Stimulated activated naive CD4-positive, alpha-beta T cell (primary cell): ENCODE results near the gene ITPK1.

Experiments
- DNase-seq, 6 experiments: peaks; one replicate each; lab custom pipeline; 2025; lab: John Stamatoyannopoulos, UW

Gene ITPK1

DNA sequence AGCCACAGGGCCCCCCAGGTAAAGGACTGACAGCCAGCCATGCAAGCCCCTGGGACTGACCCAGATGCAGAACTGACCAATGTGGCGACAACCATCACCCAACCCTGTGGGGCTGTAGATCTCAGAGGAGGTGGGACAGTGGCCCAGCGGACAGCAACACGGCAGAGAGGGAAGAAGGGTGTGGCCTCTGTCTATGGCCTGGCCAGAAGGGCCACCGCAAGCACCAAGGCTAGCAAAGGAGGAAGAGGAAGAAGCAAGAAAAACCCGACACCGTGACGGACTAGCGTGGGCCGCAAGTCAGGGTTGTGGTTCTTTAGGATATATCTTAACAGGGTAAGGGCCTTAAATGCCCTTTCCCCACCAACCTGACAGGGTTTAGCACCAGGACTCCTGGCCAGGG, 71.2 kb downstream of the ITPK1 start:
- no peak for DNase-seq

DNA sequence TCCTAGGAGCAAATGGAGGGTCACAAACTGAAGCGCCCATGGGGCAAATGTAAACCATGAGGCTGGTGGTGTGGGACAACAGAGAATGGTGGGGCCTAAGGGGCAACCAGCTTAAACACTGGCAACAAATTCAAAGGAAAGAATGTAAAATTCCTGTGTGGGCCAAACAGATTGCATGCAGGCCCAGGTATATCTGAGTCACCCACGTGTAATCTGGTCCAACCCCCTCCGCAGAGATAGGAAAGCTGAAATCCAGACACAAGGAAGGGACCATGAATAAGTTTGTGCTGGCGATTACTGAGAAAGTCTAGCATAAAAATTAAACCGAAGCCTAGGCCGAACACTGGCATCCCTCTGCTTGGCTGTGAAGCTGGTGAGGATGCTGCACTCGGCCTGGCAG, 71.6 kb downstream of the ITPK1 start:
- DNase-seq: no peak

DNA sequence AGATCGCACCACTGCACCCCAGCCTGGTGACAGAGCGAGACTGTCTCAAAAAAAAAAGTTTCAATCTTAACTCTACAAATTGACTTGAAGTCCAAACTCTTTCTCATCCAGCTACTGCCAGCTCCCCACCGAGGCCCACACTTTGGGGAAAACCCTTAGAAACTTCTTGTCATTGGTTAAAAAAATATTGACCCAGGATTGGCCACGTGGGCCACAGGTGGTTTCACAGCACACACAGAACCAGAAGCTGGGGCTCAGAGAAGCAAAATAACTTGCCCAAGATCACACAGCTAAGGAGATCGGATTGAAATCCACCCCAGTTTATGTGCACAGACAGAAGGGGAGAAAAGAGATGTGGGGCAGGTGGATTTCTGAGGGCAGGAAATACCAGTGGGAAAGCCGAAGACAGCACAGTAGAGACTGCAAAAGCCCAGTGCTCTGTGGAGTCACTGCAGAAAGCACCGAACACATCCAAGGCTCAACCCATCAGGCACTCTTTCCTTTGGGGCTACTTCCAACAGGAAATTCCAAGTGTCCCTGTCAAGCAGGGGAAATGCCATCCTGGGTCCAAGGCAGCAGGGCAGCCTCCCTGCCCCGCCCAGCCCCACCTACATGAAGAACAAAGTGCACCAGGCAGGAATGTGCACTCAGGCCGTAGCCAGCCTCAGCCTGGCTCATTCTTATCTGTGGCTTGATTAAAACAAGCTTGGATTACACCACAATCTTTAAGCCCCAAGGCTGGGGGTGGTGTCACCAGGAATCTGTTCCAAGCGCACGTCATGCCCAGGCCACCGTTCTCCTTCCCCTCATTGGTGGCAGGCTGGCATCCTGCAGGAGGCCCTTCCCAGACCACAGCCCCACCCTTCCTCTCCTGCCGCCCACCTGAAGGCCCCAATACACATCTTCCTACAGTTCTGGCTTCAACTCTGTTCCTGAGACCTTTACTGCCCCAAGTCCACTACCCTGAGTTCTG, 72.5 kb downstream of the ITPK1 start:
- no peak for DNase-seq

DNA sequence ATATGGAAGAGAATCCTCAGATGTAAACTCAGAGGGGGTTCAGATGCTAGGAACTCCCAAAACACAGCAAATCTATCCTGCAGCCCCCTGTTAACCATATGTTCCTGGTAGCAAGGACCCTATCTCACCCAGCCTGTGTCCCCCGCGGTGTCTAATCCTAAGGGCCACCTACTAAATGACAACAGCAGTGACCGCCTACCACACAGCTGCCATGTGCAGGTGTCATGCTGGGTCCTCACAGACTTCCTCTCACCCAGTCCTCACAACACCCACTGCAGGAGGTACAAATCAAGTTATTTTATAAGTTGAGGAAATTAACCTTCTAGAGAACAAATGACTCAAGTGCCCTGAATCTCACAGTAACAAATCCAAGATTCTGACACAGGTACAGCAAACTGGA, 73.9 kb downstream of the ITPK1 start:
- no peak for DNase-seq

DNA sequence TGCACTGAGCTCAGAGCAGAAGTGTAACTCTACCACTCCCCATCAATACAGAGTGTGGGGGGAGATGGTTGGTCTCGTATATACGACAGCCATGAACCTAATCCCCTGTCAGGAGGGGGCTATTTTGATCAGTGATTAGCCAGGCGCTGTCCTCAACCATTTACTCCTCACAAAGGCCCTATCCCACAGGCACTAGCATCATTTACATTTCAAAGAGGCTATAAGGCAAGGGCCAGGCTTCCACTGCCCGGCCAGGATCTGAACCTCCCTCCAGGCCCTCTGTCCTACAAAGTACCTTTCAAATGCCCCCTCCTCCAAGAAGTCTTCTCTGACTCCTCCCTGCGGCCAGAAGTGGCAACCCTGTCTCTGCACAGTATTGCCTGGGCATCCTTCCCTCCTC, 74.7 kb downstream of the ITPK1 start:
- DNase-seq: no peak

DNA sequence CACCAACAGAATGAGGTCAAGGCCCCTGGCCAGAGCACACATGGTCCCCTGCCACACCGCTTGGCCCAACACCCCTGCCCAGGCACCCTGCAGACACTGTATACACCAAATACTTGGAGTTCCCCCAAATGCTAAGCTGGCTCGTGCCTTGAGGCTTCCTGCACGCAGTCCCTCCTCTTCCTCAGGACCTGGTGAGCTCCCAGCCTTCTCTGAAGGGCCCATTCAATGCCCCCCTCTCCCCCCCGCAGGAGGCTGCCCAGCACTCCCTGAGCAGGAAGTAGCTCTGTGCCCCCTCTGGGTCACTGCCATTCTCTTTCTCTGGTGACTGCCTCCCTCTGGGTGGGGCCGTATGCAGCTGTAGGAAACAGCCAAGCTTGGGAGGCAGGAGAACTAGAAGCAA, 75.3 kb downstream of the ITPK1 start:
- DNase-seq: no peak

DNA sequence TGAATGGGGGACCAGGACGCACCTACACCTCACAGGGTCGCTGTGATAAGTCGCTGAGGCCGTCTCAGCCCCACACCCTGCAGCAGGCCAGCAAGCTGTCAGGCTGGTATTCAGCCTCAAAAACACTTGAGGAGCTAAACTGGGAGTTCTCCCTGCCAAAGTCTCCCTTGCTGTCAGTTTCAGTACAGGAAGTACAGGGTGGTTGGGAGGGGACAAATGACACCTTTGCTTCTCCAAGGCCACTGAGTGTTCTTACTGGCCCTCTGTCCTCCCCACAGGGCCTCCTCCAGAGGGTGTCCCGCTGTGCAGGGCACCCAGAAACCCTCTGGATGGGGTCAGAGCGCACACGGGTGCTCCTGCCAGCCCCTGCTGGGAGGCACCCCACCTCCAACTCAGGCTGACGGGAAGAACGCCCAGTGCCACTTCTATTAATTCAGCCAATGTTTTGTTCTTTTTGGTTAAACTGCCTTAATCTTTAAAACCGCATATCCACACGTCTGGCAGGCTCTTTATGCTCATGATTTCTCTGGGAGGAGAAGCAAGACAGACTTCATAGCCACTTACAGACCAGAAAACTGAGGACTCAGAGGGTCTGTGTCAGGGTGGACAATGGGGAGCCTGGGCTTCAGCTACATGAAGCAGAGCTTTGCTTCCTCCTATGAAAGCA, 75.9 kb downstream of the ITPK1 start:
- DNase-seq: no peak

DNA sequence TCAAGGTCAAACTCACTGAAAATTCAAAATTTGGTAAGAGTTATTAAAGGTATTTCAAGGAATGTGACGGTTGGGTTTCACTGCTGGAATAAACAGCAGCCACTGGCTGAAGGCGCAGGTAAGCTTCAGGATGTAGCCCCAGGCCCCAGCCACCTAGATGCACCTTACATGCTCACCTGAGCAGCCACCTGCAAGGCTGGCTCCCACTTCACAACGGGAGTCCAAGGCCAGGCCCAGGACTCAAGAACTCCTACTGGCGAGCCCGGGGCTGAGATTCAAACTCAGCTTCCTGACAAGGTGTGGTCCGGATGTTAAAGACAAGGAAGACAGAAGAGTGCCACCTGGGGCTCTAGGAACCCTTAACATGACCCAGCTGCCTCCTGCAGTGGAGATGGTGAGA, 78.4 kb downstream of the ITPK1 start:
- no peak for DNase-seq

DNA sequence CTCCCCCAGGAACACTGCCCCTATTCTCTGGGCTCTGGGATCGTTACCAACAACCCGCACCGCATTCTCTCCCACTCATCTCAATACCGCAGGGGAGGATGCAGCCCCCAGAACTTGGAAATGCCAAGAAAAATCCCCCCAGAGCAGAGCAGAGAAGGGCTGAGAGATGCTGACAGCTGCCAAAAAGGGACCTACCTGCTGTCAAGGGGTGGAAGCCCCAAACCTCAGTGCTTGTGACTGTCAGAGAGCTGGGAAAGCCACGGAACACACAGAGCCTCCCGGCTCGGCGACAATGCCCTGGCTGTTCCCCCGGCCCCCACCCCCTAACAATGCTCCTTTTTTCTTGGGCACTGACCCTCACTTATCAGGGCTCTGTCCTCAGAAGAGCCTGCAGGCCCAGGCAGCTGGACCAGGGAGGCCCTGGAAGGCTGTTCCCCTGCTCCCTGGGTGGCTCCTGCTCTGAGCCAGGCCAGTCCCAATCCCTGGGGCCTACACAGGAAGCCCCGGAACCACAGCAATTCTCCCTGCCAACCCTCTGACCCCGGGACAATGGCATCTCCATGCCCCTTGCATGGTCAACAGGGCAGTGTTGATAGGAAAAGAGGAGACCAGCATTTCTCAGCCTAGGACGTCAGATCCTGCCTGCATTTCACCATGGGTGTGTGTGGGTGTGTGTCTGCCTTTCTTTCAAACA, 78.9 kb downstream of the ITPK1 start:
- DNase-seq: no peak

DNA sequence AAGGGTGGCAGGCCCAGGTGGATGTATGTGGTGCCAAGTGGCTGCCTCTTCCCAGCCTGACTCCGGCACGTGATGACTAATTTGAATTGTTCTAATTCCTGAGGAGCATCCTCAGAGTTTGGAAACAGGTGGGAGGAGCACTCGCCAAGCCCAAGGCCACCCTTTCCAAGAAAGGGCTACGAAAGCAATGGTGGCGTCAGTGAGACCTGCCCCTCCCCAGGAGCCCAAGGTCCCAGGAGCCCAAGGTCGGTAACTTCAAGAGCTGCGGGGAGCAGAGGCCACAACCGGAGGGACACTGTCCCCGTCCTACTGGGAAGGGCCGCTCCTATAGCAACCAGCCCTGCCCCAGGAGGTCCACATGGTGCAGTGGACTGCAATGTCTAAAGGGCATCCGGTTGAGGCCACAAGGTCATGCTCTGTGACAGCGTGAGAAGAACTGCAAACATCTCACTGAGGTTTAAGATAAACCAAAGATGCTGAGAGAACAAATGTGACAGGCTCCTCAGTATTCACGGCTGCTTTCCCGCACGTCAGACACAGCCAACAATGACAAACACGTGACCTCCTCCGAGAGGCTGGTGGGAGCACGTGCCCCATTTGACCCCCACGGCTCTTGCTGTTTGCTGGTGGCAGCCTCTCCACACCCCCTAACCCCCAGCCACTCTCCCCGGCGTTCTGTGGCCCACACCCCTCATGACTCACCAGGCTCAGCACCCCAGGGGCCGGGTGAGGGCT, 79.6 kb downstream of the ITPK1 start:
- no peak for DNase-seq

DNA sequence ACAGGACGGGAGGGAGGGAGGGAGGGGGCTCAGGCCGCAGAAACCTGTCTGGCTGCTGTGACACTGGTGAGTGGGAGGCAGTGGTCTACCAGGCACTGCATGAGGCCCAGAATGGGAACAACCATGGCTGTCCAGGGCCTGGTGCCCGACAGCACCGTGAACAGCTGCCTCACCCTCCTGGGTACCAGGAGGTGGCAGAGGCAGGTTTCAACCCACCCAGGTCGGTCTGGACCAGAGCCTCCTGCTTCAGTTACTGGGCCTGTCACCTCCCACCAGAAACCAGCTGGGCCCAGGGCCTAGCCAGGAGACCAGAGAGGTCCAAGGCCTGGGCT, 80.2 kb downstream of the ITPK1 start:
- no peak for DNase-seq

DNA sequence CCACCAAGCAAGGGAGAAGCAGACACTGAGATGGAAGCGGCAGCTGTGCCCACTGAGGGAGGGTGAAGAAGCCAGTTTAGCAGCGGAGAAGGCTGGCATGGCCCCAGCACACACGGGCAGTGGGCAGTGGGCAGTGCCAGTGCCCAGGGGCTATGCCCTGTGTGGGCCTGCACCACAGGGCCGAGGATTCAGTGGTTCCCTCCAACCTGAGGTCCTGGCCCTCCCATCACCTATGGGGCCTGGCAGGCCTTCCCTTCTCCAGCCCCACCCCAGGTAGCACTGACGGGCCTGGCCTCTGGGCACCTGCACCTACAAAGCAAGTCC, 81.1 kb downstream of the ITPK1 start:
- no peak for DNase-seq

DNA sequence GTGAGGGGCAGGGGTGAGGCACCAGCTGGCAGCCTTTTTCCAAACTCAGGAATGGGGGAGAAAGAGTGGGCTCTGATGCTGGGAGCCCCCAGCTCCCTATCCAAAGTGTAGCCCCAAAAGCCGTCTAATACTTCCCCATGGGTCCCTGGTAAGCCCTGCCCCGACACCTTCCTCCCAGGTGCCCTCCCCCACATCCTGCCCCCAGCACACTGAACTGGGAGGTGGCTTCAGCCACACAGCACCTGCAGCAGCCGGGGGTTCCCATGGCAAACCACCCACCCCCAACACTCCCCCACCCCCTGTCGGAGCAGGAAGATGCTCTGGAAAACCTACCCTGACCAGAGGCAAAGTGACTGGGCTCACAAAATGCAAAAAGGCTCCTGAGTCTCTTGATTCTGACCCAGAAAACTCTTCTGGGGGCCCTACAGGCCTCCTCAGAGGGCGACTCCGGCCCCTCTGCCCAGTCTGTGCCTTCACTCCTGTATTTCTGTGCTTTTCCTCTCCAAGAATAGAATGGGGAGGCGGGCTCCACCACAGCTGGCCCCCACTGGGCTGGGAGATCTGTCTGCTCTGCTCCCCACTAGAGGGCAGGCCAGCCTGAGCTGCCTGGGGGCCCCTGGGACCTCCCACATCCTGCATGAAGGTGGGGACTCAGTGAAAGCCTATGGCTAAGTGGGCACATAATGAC, 81.6 kb downstream of the ITPK1 start:
- peak in 4 of 6 experiments; percentile 7 to 29 (median 14) for DNase-seq

DNA sequence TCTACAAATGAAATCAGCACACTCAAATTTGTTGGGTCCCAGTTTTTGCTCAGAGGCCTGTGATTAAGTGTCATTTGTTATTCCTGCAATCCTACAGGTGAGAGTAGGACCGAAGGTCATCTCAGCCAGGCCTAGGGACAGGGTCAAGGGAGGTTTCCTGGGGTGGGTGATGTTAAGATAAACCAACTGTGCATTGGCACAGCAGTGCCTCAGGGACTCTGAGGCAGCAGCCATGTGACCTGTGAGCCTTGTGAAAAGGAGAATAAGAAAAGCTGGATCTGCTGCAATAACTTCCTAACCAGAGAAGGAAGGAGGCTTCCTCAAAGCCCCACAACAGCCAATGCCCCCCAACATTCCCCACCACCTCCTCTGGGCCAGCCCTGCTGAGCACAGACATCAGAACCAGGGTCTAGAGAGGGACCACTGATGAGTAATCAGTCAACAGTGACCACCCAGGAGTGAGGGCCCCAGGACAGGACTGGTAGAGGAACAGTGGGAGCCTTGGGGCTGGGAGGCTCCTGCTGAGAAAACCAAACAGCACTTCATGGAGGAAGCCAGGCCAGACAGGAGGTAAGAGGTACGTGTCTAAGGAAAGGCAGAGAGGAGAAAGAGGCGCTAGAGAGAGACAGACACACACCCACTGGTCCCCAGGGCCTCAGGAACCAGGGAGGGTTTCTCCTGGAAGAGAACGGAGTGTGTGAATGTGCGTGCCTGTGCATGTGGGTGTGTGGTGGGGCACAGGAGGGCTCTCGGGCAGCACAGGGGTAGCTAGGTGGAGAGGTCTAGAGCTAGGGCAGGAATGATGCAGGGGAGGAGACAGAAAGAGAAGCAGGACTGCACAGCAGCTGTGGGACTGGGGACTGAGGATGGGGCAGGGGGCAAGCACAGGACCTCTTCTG, 82.4 kb downstream of the ITPK1 start:
- no peak for DNase-seq

DNA sequence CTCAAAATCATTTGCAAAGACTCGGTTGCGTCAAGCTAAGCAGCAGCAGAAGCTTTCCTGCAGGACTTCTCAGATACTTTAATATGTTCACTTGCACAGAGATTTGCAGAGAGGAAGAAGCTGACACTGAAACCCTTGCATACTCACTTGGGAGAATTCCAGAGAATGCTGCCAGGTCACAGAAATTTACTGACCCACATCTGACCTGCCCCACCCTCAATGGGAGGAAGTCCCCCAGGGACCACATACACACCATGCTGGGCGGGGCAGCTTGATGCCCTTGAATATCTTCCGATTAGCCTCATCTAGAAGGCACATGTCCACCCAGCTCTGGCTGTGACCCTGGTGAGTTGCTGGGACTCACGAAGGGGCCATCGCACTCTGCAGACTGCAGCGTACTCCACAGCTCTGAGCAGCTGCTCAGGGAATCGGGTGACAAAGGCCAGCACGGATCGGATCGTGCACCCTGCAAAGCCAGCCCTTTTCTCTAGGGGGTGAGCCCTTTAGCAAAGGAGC, 83.2 kb downstream of the ITPK1 start:
- DNase-seq: no peak

DNA sequence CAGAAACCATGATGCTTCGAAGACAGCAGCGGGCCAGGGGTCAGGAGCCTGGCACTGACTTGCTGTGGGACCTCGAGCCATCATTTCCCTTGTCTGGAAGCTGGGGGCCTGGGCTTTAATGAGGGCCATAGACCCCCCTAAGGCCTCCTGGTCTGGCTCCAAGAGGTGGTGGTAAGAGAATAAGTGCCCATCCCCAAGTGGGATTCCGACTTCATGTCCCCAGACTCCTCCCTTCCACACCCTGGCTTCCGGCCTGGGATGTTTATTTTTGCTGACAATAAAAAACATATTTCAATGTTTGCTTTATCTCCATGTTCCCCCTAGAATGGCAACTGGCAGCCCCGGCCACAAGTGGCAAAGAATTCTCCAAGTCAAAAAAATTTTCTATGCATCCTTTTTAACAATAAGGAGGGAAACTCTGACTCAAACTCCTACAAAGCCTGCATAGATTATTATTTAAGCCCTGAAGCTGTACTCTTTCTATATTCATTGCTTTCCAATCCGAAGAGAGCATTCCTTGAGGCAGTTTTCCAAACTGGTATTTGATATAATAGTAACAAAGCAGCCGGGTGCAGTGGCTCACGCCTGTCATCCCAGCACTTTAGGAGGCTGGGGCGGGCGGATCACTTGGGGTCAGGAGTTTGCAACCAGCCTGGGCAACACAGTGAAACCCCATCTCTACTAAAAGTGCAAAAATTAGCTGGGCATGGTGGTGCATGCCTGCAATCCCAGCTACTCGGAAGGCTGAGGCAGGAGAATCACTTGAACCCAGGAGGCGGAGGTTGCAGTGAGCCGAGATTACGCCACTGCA, 84.0 kb downstream of the ITPK1 start:
- DNase-seq: no peak

DNA sequence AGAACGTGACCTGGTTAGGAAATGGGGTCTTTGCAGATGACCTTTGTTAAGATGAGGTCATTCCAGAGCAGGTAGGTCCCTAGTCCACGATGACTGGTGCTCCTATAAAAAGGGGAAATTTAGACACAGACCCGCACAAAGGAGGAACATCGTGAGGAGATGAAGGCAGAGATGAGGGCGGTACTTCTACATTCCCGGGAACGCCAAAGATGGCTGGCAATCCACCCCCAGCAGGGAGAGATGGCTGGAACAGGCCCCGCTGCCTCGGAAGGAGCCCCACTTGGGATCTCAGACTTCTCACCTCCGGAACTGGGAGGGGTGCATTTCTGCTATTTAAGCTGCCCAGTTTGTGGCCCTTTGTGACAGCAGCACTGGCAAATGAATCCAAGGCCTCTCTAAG, 85.0 kb downstream of the ITPK1 start:
- DNase-seq: no peak

DNA sequence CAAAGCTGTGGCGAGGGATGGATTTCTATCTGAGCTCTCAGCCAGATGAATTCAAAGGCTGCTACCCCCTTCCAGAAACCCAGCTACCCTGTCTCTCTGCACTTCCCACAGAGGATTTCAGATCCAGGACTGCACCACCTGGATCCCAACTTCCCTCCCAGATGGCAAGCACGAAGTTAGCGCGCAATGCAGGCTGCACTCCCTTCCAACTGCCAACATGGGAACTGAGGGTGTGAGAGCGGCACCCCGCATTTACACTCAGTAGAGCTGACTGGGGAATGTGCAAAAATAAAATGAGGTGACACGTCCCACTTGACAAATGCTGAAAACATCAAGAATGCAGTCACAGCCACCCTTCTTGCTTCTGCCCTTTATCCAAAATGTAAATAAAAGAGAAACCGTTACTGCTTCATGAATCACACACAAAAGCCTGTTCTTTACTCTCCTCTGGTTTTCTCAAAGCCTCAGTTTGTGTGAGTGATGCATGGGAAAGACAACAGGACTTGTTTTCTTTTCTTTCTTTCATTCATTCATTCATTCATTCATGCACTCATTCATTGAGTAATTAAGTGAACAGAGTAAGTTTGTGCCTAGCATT, 85.7 kb downstream of the ITPK1 start:
- no peak for DNase-seq

DNA sequence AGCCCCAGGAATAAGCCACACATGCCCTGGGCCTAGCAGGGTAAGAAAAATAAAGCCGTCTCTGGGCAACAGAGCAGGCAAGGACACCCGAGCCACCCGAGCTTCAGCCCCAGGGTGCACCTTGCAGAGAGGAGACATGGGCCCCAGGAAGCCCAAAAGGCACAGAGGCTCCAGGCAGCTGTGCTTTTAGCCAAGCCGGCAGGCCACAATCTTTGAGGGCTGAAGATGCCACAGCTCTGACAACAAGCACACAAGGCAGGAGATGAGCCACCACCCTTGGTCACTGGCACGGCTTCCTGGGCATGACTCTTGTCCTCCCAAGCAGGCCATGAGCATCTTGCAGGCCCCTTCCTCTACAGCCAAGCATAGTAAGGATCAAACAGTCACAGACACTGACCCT, 86.3 kb downstream of the ITPK1 start:
- no peak for DNase-seq
